ENCODE data around the gene CYTH4.

Gene CYTH4

DNA sequence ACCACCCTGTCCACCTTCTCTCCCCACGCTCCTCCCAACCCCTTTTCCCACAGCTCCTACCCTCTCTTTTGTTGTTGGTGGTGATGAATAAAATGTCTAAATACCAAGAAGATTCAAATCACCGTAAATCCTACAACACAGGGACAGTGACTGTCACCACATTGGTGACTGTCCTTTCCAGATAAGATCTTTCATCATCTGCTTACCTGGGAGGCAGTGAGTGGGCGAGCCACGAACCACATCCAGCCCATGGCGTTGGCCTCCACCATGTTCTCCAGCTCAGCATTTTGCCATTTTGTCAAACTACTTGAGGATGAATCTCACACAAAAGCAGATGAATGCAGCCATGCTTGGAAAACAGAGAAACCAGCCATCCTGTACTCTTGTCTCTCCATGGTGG lies 6.7 kb upstream of the CYTH4 start:
- Histone ChIP-seq H3K4me1 (ENCODE audit: control insufficient read depth, insufficient read depth, low read length) (peaks cover 9% of the 10 kb centered on the region), H3K9ac (ENCODE audit: low read length) (no peak overlapping the region), H3K27me3 (replicated peaks; ENCODE audit: control insufficient read depth, insufficient read depth, low read length) (no peaks in the 10 kb centered on the region), H3K4me3 (ENCODE audit: low read length) (no peak overlapping the region), H3K9me3 (ENCODE audit: control insufficient read depth, low read length) (peaks cover 1% of the 10 kb centered on the region), H3K36me3 (ENCODE audit: control insufficient read depth, insufficient read depth, low read length, severe bottlenecking) (no peaks in the 10 kb centered on the region)
- DNase-seq (ENCODE audit: low read depth) = no peak

DNA sequence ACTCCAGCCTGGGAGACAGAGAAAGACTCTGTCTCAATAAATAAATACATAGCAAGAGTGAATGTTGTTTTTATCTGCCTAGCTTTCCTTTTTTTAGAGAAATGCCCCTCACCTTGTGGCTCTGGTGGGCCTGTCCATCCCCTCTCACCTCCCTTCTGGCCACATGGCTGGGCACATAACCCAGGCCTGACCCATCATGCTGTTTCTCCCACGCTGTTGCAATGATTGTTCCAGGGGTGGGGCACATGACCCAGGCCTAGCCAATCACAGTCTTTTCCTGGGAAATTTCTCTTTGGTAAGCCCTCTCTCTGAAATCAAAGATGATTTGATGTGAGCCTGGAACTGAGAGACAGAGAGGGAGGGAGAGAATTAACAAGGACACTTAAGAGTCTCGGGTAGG lies 5.5 kb upstream of the CYTH4 start:
- H3K9me3 ChIP-seq (ENCODE audit: control insufficient read depth, low read length) = peaks cover 5% of the 10 kb centered on the region
- H3K4me1 ChIP-seq (ENCODE audit: control insufficient read depth, insufficient read depth, low read length) = peaks cover 9% of the 10 kb centered on the region
- no peak overlapping the region for H3K9ac ChIP-seq (ENCODE audit: low read length)
- H3K27me3 ChIP-seq (replicated peaks; ENCODE audit: control insufficient read depth, insufficient read depth, low read length) = peaks cover 5% of the 10 kb centered on the region
- DNase-seq (ENCODE audit: low read depth) = peak; percentile 32
- no peak overlapping the region for H3K4me3 ChIP-seq (ENCODE audit: low read length)
- no peaks in the 10 kb centered on the region for H3K36me3 ChIP-seq (ENCODE audit: control insufficient read depth, insufficient read depth, low read length, severe bottlenecking)

DNA sequence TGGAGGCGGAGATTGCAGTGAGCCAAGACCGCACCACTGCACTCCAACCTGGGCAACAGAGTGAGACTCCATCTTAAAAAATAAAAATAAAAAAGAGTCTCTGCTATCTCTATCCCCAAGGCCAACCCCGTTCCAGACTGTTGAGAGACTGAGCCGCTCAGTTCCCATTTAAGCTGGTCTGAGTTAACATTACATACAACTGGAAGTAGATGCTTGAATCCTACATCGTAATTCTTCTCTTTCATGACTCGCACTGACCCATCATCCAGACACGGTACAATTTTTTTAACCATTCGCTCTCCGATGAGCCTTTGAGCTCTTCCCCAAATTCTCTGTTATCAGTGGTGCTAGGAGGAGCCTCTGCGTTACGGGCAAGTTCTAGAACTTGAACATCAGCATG lies 4.9 kb upstream of the CYTH4 start:
- DNase-seq (ENCODE audit: low read depth) = no peak
- Histone ChIP-seq H3K36me3 (ENCODE audit: control insufficient read depth, insufficient read depth, low read length, severe bottlenecking) (no peaks in the 10 kb centered on the region), H3K4me3 (ENCODE audit: low read length) (no peak overlapping the region), H3K9ac (ENCODE audit: low read length) (no peak overlapping the region), H3K9me3 (ENCODE audit: control insufficient read depth, low read length) (peaks cover 5% of the 10 kb centered on the region), H3K27me3 (replicated peaks; ENCODE audit: control insufficient read depth, insufficient read depth, low read length) (peaks cover 11% of the 10 kb centered on the region), H3K4me1 (ENCODE audit: control insufficient read depth, insufficient read depth, low read length) (peaks cover 9% of the 10 kb centered on the region)

DNA sequence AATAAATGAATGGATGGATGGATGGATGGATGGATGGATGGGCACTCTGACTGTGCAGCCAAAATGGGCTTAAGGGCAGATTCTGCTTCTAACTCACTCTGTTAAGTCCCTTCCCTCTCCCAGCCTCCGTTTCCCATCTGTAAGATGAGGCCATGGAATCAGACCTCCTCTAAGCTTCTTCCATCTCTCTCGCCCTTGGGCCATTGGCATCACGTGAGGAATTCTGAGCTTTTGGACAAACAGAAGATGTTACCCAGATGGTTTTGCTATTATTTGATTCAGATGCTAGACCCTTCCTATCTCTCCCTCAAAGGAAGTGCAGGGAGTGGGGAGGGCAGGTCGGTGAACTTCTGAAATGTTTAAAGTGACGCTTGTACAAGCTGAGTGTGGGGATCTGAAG lies 4.0 kb upstream of the CYTH4 start:
- peaks cover 5% of the 10 kb centered on the region for H3K9me3 ChIP-seq (ENCODE audit: control insufficient read depth, low read length)
- H3K4me3 ChIP-seq (ENCODE audit: low read length) = no peak overlapping the region
- peaks cover 5% of the 10 kb centered on the region for H3K4me1 ChIP-seq (ENCODE audit: control insufficient read depth, insufficient read depth, low read length)
- no peaks in the 10 kb centered on the region for H3K36me3 ChIP-seq (ENCODE audit: control insufficient read depth, insufficient read depth, low read length, severe bottlenecking)
- no peak overlapping the region for H3K9ac ChIP-seq (ENCODE audit: low read length)
- peak; percentile 20 for DNase-seq (ENCODE audit: low read depth)
- H3K27me3 ChIP-seq (replicated peaks; ENCODE audit: control insufficient read depth, insufficient read depth, low read length) = peaks cover 19% of the 10 kb centered on the region

DNA sequence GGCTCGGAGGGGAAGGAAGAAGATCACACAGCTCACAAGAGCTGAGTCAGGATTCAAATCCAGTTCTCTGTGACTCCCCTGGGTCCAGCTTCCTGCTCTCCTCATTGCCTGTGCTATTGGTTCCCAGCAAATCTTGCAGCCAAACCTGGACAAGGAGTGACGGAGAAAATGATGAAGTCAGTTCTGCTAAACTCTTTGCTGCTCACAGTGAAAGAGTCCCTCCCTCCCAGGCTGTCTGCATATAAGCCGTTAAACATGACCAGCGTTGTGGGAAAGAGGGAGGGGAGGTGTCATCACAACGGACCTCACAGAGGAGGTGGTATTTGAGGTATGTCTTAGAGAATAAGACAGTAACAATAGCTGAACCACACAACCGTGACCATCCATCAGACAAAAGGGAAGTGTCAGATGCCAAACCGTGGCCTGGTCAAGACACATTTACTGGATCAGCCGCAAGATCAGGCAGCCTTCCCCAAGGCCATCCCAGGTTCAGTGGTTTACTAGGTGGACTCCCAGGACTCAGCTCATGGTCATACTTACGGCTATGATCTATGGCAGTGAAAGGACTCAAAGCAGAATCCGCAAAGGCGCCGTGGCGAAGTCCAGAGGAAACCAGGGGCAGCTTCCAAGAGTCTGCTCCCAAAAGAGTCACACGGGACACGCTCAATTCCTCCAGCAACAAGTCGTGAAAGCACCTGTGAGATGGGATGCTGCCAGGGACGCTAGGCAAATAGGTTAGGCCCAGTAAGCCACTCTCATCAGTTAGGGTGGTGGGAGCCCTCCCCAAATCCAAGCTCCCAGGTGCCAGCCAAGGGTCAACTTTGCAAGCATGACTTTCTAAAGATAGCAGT lies 2.8 kb upstream of the CYTH4 start:
- Histone ChIP-seq H3K9ac (ENCODE audit: low read length) (no peak overlapping the region), H3K9me3 (ENCODE audit: control insufficient read depth, low read length) (peaks cover 5% of the 10 kb centered on the region), H3K4me1 (ENCODE audit: control insufficient read depth, insufficient read depth, low read length) (no peaks in the 10 kb centered on the region), H3K4me3 (ENCODE audit: low read length) (no peak overlapping the region), H3K36me3 (ENCODE audit: control insufficient read depth, insufficient read depth, low read length, severe bottlenecking) (no peaks in the 10 kb centered on the region), H3K27me3 (replicated peaks; ENCODE audit: control insufficient read depth, insufficient read depth, low read length) (peaks cover 28% of the 10 kb centered on the region)
- DNase-seq (ENCODE audit: low read depth) = no peak

DNA sequence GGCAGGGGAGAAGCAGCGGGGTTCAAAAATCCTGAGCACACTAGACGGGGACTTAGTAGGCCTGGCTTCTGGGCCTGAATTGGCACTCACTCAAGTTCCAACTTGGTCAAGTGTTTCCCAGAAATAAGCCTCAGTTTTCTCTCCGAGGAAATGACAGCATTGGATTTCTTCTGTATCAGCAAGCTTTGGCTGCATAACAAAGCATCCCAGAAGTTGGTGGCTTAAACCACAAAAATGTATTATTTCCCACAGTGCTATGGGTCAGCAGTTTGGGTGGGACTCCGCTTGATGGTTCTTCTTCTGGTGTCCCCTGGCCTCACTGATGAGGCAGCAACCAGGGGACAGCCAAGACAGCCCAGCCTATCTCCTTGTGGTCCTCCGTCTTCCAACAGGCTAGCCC lies 1.6 kb upstream of the CYTH4 start:
- no peaks in the 10 kb centered on the region for H3K36me3 ChIP-seq (ENCODE audit: control insufficient read depth, insufficient read depth, low read length, severe bottlenecking)
- no peaks in the 10 kb centered on the region for H3K4me1 ChIP-seq (ENCODE audit: control insufficient read depth, insufficient read depth, low read length)
- H3K27me3 ChIP-seq (replicated peaks; ENCODE audit: control insufficient read depth, insufficient read depth, low read length) = peaks cover 28% of the 10 kb centered on the region
- DNase-seq (ENCODE audit: low read depth) = no peak
- no peak overlapping the region for H3K4me3 ChIP-seq (ENCODE audit: low read length)
- peaks cover 5% of the 10 kb centered on the region for H3K9me3 ChIP-seq (ENCODE audit: control insufficient read depth, low read length)
- H3K9ac ChIP-seq (ENCODE audit: low read length) = no peak overlapping the region

DNA sequence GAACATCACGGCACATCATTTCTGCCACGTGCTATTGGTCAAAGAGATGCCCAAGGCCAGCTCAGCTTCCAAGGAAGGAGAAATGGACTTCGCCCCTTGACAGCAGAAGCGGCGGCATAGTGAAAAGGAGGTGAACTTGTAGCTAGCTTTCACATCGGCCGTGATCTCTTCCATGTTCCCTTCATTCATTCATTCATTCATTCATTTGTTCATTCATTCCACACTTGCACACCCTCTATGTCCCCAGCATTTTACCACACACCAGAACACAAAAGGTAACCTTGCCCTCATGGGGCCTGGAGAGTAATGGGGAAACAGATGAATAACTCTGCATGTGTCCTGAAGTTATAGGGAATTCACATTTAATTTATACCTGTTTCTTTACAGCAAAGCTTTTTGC lies 1.1 kb upstream of the CYTH4 start:
- Histone ChIP-seq H3K4me3 (ENCODE audit: low read length) (no peak overlapping the region), H3K36me3 (ENCODE audit: control insufficient read depth, insufficient read depth, low read length, severe bottlenecking) (no peaks in the 10 kb centered on the region), H3K27me3 (replicated peaks; ENCODE audit: control insufficient read depth, insufficient read depth, low read length) (peaks cover 30% of the 10 kb centered on the region), H3K9ac (ENCODE audit: low read length) (no peak overlapping the region), H3K9me3 (ENCODE audit: control insufficient read depth, low read length) (peaks cover 5% of the 10 kb centered on the region), H3K4me1 (ENCODE audit: control insufficient read depth, insufficient read depth, low read length) (no peaks in the 10 kb centered on the region)
- DNase-seq (ENCODE audit: low read depth) = no peak

DNA sequence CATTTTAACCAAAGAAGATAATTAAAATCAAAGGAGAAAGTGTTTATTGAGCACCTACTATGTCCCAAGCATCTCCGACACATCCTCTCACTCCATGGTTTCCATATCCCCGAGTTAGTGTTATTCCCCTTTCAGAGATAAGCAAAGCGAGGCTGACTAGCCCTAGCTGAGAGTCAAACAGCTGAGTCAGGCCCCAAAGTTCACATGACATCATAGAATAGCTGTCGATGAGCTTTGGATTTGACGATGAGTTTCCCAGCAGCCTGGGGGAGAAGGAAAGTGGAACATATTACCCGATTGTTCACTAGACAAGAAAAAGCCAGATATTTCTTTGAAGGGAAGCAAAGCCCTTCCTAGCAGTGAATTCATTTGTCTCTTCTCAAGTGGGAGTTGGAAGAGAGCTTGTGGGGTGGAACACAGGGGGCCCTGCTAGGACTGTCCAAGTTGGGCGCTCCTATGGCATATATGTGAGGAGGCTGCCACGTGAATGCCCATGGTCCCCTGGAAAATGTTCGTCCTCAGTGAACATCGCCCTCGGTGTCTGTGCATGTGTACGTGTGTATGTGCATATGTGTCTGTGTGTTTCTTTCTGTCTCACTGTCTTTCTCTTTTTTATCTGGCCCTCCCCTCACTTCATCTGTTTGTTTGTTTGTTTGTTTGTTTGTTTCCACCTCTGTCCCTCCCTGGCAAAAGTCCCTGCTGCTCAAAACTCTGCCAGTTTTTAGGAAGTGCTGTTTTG lies 493 bp upstream of the CYTH4 start:
- Histone ChIP-seq H3K27me3 (replicated peaks; ENCODE audit: control insufficient read depth, insufficient read depth, low read length) (peaks cover 35% of the 10 kb centered on the region), H3K4me1 (ENCODE audit: control insufficient read depth, insufficient read depth, low read length) (no peaks in the 10 kb centered on the region), H3K4me3 (ENCODE audit: low read length) (no peak overlapping the region), H3K9me3 (ENCODE audit: control insufficient read depth, low read length) (peaks cover 5% of the 10 kb centered on the region), H3K36me3 (ENCODE audit: control insufficient read depth, insufficient read depth, low read length, severe bottlenecking) (no peaks in the 10 kb centered on the region), H3K9ac (ENCODE audit: low read length) (no peak overlapping the region)
- DNase-seq (ENCODE audit: low read depth) = no peak

DNA sequence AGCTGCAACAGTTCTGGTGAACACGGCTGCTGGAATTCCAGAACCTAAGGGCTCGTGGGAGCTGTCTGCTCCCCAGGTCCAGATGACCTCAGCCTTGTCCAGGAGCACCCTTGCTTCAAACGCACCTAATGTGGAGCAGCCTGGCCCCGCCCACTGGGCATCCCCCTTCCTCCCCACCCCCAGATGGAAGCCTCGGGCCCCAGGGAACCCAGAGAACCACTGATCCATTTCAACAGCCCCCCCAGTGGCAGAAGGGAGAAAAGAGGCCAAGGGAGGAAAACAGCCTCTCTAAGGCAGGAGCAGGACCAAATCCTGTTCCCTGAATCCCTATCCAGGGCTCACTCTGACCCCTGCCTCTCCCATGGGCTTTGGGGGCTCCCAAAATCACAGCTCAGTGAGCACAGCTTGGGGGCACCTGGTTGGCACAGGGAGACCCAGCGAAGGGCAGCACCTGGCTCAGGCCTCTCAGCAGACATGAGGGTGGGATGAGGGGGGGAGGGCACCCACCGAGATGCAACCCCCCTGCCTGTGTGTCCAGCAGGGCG lies 1.2 kb downstream of the CYTH4 start:
- Histone ChIP-seq H3K9ac (ENCODE audit: low read length) (no peak overlapping the region), H3K9me3 (ENCODE audit: control insufficient read depth, low read length) (peaks cover 5% of the 10 kb centered on the region)
- no peak for DNase-seq (ENCODE audit: low read depth)

DNA sequence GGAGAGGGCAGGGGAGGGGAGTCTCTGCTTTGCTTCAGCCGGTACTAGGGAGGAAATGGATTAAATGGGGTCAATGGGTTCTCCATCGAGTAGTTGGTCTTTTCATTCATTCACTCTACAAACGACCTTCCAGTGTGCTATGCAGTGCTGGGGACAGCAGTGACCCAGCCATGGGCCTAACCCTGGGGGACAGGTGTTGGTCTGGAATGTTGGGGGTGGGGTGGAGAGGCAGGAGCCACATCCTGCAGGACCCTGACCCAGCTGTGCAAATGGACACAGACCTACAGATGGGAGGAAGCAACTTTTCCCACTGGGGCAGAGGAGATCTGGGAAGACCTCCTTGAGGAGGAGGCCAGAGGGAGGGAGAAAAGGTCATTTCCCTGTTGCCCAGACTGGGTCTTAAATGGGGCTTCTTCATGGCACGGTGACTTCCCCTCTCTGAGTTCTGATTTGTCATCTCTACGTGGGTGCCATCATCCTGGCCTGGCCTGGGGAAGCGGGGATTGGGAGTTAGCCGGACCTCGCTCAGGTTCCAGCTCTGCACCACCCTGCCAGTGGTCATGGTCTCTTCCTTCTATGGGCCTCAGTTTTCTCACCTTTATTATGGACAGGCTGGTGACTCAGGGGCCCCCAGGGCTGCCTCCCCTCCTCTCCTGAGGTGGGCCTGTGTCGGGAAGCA lies 2.0 kb downstream of the CYTH4 start:
- H3K9ac ChIP-seq (ENCODE audit: low read length) = no peak overlapping the region
- no peak for DNase-seq (ENCODE audit: low read depth)
- H3K27me3 ChIP-seq (replicated peaks; ENCODE audit: control insufficient read depth, insufficient read depth, low read length) = peaks cover 43% of the 10 kb centered on the region

More for the DNA sequence above, 1.2 kb downstream of the CYTH4 start:
- H3K4me3 ChIP-seq (ENCODE audit: low read length) = no peak overlapping the region
- H3K36me3 ChIP-seq (ENCODE audit: control insufficient read depth, insufficient read depth, low read length, severe bottlenecking) = no peaks in the 10 kb centered on the region
- no peaks in the 10 kb centered on the region for H3K4me1 ChIP-seq (ENCODE audit: control insufficient read depth, insufficient read depth, low read length)
- H3K27me3 ChIP-seq (replicated peaks; ENCODE audit: control insufficient read depth, insufficient read depth, low read length) = peaks cover 38% of the 10 kb centered on the region

DNA sequence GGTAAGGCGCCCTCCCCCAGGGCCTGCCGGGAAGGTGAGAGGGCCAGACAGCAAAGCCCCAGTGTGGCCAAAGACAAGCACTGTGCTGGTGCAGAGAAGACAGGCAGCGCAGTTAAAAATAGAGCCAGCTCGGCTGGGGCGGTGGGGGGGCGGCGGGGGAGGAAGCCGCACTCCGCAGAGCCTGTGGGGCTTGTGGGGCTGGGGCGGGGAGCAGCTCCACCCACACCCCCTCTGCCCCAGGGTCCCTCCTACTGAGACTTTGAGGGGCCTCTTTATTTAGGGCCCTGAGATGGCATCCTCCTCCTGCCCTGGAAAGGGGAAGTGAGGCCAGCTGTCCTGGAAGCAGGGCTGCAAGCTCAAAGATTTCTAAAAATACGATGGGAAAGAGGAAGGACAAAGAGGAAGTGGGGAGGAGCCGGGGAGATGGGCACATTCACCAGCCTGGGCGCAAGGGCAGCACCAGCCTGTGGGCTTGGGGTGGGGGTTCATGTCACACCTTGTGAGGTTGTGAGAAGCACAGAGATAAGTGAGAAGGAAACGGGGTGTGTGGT lies 2.6 kb downstream of the CYTH4 start:
- Histone ChIP-seq H3K9me3 (ENCODE audit: control insufficient read depth, low read length) (peaks cover 5% of the 10 kb centered on the region), H3K4me1 (ENCODE audit: control insufficient read depth, insufficient read depth, low read length) (no peaks in the 10 kb centered on the region), H3K9ac (ENCODE audit: low read length) (no peak overlapping the region), H3K27me3 (replicated peaks; ENCODE audit: control insufficient read depth, insufficient read depth, low read length) (peaks cover 43% of the 10 kb centered on the region), H3K4me3 (ENCODE audit: low read length) (no peak overlapping the region), H3K36me3 (ENCODE audit: control insufficient read depth, insufficient read depth, low read length, severe bottlenecking) (no peaks in the 10 kb centered on the region)
- DNase-seq (ENCODE audit: low read depth) = no peak

More for the DNA sequence above, 2.0 kb downstream of the CYTH4 start:
- H3K4me3 ChIP-seq (ENCODE audit: low read length) = no peak overlapping the region
- no peaks in the 10 kb centered on the region for H3K4me1 ChIP-seq (ENCODE audit: control insufficient read depth, insufficient read depth, low read length)
- H3K36me3 ChIP-seq (ENCODE audit: control insufficient read depth, insufficient read depth, low read length, severe bottlenecking) = no peaks in the 10 kb centered on the region
- H3K9me3 ChIP-seq (ENCODE audit: control insufficient read depth, low read length) = peaks cover 5% of the 10 kb centered on the region

Measured in adipocyte (in vitro differentiated cells).